HG03460 (cell line): ENCODE data around the gene CEBPG.

ENCODE experiments used
- ATAC-seq: cut with Tn5 transposase; IDR thresholded peaks from one replicate; pipeline ENCODE4 v1.9.1; 2021; ENCODE audit not compliant: unreplicated experiment

The CEBPG gene

DNA sequence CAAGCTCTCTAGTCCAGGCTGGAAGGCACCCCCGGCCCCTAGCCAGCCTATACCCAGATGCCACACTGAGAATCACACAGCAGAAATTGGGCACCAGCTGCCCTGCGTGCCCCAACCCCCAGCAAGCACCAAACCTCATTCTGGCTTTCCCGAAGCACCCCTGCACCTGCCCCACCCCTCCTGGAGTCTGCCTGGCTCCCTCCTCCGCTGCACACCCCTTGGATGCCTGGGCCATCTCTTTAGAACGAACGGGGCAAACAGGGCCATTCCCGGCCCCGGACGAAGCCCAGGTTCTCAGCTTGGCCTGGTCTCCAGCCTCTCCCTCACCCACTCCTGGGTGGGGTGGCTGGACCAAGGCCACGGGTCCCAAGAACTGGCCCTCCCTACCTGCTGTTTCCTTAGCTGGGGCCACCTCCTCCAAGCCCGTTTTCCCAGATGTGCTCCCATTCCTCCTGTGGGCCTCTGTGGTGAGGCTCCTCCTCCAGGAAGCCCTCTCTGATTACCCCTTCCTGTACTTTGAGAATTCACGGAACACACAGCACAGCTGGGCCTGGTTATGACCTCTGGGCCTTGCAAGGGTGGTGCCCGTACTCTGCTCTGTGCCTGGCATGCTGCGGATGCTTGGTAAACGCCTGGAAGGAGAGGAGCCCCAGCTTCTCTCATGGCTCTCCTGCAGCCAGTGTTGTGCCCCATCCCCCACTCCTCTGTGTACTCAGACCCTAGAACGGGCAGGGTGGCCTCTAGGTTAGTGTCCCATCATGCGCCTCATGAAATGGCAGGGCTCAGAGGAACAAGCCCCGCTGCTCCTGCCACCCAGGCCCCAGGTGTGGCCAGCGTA, 21.4 kb downstream of the CEBPG start:
- no peak for ATAC-seq

DNA sequence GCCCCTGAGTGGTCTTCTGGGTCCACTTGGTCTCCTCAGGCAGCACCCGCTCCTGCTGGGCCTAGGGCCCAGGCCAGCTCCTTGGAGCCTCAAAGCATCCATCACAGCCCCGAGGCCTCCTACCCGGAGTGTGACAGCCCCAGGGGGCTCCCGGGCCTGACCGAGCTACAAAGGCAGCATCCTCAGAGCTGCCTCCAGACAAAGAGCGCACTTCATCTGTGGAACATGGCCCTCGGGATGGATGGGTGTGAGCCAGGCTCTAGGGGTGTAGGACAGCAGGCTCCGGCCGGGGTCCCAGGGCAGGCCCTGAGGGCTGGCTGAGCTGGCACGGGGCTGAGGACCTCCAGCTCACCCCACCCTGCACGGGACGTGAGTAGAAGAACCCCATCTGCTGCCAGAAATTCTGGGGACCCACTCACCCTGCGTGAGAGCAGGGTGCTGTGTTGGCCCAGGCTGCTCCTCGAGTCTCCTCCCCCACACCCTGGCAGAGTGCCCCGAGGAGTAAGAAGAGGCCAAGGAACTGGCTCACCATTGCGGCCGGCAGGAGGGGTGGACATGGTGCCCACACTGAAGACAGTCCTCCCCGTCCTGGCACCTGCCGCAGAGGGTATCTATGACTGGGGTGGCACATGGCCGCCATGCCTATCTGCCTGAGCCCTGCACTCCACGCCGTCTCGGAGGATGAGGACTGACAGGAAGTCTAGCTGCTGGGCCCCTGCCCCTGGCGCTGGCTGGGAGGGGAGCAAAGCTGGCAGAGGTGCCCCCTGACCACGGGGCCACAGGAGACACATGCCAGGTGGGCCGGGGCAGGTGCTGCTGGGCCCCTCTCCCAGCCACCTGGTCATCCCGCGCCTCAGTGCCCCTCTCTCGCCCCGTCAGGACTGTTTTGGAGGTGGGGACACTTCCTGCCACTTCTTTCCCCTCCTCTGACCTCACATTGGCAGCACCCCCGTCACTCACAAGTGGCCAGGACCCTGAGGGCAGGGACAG, 22.3 kb downstream of the CEBPG start:
- no peak for ATAC-seq

DNA sequence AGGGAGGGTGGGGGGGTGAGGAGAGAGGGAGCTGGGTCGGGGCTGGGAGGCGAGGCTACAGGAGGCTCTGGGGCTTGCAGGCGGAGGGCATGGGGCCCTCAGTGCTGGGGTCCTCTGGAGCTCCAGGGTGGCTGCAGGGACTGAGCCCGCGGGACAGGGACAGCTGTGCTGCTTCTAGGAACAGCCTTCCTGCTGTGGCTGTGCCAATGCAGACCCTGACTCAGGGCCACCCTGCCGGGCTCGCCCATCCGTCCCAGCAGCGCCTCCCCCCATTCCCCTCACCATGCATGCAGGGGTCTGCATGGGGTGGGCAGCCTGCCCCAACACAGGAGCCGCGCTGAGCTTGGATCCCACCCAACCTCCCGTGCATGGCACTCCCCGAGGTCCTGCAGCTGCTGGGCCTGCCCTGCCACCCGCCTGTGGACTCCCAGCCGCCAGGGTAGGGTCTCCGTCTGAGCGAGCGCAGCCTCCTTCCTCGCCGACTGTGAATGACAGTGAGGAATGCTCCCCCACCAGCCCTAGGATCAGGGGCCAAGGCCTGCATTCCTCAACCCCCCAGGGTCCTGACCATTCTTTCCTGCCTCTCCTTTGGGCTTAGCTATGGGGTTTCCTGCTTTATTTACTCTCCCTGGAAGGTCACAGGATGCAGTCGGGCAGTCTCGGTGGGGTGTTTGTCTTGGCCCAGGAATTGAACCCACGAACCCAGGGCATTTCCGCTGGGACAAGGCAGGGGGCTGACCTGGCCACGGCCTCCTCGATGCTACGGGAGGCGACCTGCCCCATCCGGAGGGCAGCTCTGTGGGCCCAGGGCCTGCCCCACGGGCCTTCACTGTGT, 23.4 kb downstream of the CEBPG start:
- no peak for ATAC-seq

DNA sequence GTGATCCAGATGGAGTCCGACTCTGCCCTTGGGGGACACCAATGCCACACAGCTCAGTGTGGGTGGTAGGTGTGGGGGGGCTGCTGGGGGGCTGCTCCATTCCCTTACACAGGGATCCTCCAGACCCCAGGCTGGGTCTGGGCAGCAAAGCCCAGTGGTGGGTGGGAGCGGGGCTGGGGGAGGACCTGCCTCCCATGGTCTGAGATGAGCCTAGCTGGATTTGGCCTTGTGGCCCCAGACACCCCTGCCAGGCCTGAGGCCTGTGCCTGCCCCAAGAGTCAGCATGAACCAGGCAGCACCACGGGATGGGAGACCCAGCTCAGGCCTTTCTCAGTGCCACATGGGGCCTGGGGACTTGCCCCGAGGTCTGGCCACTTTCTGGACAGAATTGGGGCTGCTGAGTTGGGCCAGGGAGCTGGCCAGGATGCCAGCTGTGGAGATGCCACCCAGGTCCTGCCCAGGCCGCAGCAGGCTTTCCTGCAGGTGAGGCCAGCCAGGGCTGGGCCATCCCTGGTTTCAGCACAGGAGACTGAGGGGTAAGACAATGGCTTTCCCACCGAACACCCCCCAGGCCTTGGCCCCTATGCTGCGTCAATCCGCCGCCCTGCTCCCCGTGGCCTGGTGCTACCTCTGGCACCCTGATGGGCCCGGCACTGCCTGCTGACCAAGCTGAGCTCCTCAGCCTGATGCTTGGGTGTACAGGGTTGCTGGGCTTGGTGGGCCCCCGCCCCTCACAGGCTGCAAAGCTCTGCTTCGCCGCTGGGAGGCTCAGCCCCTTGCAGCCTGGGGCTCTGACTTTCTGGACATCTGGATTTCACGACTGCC, 24.2 kb downstream of the CEBPG start:
- ATAC-seq: no peak

DNA sequence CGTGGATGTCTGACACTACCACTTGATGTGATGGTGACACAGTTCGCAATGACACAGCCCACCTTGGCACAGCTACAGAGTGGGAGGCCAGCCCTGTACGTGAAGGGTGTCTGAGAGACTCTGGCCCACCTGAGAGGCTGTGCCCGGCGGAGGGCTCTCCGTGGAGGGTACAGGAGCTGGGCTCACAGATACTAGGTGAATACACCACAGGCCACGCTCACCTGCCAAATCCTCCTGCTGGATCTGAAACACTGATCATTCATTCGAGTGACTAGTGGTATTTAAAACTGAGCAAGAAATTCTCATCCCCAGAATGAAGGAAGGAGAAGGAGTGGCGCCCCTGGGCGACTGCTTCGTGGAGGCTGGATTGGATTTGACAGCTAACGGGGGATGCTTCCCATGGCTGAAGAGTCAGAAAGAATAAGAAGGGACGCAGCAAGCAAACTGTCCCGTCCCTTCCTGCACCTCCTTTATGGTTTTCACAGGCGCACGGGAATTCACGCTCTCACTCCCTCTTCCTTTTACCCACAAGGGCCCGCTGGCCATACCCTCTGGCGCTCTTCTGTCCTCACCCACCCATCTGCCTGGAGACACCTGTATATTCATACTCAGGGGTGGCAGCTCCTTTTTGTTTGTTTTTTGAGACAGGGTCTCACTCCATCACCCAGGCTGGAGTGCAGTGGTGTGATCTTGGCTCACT, 25.0 kb downstream of the CEBPG start:
- ATAC-seq: no peak

DNA sequence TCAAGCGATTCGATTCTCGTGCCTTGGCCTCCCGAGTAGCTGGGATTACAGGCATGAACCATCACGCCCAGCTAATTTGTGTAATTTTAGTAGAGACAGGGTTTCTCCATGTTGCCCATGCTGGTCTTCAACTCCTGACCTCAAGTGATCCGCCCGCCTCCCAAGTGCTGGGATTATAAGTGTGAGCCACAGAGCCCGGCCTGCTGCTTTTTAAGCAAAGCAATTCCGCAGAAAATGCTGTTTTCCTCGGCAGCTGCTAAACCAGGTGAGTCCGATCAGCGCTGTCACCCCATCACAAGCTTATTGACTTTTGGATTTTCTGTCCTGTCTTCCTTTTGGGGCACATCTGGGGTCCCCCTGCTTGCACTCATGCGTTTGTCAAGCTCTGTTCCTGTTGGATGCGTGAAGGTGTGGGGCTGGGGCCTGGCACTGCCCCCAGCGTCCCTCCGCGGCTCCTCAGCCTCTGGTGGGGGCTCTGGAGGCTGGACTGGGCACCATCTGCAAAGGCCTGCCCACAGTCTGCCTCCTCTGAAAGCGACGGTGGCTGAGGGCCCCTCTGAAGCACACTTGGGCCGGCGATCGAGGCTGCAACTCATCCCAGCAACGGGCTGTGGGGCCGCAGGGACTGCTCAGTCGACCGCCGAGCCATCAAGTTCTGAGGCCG, 25.7 kb downstream of the CEBPG start:
- ATAC-seq: no peak

DNA sequence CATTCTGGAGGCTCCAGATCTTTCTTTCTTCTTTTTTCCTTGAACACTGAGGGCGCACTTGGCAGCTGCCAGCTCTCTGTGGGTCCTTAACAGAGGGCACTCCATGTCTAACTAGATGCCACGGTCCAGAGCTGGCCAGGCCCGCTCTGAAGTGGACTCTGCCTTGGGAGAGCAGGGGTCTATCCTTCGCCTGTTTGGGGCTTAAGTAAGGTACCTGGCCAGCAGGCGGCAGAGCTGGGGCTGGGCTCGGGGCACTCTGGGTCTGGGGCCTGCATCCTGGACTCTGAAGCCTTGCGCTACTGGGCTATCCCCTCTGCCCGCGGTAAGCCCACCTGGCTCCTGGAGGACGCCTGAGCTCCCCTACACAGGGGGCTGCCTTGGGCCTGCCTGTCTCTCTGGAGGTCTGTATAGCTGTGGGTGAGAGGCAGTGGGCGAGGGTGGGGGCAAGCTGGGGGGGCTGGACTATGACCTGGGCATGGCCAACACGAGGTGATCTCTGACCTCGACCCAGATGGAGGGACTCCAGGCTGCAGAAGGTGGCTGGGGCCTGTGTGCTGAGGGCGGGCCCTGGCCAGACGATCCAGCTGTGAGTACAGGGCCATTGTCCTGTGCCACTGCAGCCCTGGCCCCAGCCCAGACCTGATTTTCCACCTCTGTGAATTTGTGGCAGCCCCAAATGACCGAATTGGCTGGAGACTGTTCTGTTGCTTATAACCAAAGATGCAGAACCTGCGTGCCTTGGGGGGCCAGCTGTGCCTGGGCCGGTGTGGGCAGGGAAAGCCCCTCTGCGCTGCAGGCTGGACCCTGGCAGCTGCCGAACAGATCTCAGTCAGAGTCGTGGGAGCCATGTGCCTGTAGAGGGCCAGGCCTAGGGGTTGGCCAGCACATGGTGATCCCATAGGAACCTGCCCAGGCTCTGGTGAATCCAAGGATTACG, 26.5 kb downstream of the CEBPG start:
- no peak for ATAC-seq

DNA sequence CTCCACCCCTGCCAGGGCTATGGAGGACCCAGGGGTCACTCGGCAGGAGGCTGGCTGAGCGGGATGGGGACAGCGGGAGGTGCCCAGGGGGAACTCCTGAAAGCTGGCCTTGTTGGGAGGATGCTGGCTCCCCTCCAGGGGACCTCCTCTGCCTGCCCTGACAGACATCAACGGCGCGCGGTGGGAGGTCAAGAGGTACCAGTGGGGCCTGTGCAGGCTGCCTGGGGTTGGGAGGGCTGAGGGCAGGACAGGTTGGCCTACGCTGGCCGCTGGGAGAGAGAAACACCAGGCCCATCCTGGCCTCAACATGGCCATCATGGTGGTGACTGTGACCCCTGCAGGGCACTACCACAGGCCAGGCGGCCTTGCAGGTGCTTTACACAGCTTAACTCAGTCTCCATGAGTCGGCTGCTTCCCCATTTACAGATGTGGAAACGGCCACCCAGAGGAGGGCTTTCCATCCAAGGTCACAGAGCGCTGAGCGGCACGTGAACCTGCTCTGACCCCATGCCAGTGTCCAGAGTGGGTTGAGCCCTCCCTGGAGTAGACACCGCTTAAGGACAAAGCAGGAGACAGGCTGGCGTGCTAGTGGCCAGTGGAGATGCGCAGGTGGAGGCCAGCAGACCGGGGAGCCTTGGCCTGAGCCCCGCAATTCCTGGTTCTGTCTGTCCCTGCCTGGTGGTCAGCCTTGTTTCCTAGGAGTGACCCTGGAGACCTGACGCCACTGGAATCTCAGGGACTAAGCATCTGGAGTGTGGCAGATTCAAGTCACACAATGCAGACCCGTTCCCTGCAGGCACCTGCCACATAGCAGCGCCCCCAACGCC, 27.6 kb downstream of the CEBPG start:
- ATAC-seq: no peak

DNA sequence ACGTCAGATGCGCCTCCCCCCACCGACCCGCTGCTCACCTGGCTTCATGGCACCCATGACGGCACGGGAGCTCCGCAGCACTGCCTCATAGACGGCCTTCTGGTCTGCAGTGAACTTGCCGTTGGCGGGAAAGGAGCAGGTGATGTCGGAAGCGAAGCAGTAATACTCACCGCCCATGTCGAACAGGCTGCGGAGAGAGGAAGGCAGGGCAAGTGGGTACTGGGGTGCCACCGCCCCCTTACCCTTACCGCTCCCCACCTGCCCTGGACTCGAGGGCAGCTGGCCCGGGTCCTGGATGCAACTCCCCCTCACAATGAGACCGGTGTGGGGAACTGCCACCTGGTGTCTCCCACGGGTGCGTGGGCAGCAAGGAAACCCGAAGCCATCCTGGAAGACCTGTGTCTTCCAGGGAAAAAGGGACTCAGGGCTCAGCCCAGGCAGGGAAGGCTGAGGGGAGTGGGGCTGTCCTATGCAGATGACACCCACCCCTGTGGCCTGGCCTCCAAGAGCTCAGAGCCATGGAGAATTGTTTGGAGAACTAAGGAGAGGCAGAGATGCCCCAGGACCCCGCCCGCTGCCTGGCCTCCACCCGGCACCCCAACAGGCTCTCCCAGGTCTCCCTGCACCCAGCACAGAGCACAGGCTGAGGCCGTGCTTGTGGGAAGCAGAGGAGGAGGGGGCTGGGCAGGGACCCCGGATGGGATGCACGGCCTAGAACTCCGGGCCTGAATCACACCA, 28.3 kb downstream of the CEBPG start:
- no peak for ATAC-seq

DNA sequence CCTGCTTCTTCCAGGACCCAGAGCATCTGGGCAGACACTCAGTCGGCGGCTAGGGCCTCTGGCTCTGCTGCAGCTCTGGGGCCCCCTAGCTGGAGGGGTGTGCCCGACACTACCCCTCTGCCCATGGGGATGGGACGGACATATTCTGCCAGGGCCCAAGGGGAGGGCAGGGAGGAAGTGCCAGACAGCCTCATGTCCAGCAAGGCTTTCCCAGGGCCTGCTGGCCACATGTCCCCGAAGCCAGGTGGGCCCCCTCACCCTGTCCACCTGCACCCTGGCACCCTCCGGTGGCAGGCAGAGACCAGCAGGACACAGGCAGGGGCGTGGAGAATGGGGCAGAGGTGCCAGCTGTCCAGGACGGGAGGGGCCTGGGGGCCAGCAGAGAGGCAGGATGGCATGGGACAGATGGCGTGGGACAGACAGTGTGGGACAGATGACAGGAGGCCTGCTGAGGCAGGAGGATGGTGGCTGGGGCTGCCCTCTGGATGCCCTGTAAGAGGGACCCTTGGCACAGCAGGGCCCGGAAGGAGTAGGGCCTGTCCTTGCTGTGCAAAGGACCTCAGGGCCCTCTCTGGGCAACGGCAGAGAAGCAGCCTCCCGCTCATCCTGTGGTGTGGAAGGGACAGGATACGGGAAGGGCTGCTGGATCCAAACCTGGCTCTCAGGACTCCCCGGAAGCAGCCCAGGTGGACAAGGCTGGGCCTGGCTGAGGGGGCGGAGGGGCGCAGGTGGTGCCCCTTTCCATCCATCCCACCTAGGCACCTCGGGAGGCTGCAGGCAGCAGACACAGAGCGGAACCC, 29.1 kb downstream of the CEBPG start:
- ATAC-seq: no peak

DNA sequence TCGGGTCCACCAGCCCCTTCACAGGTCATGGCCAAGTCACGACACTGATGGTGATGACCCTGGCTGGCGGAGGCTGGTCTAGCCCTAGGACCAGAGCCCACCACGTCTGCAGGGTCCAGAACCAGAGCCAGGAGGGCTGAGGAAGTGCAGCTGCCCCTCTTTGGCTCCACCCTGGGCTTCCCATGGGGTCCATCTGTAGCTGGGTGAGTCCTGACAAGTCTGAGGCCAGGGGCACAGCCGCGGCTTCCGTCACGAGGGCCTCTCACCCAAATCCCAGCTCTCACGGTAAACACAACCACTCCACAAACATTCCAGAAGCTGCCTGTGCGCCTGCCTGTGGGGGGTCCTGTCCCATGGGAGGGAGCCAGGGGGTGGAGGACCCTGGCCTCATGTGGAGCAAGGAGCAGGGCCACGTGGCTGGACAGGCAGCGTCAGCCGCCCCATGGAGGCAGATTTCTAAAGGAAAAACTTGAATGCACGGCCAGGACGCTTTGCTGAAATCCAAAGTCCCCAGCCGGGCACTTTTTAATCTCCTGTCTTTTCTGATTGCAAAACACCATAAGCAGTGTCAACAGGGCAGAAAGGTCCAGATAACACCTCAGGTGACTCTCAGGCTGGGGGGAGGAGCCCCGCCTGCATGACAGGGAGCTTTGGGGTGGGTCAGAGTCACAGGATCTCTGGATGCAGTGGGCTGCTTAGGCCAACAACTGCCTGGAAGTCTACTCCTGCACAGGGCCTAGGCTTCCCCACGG, 29.9 kb downstream of the CEBPG start:
- no peak for ATAC-seq

DNA sequence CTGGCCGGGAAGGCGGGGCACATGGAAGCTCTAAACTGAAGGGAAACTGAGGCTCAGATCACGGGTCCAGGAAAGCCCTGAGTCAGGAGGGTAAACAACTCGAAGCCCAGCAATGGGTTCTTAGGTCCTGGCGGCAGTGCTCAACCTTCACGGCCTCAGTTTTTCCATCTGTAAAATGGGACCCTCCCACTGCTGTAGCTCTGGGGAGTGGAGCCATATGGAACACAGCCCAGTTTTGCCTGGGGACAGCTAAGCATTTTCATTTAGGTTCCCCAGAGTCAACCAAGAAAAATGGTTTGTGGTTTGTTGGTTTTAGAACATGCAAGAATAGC, 30.4 kb downstream of the CEBPG start:
- ATAC-seq: no peak

DNA sequence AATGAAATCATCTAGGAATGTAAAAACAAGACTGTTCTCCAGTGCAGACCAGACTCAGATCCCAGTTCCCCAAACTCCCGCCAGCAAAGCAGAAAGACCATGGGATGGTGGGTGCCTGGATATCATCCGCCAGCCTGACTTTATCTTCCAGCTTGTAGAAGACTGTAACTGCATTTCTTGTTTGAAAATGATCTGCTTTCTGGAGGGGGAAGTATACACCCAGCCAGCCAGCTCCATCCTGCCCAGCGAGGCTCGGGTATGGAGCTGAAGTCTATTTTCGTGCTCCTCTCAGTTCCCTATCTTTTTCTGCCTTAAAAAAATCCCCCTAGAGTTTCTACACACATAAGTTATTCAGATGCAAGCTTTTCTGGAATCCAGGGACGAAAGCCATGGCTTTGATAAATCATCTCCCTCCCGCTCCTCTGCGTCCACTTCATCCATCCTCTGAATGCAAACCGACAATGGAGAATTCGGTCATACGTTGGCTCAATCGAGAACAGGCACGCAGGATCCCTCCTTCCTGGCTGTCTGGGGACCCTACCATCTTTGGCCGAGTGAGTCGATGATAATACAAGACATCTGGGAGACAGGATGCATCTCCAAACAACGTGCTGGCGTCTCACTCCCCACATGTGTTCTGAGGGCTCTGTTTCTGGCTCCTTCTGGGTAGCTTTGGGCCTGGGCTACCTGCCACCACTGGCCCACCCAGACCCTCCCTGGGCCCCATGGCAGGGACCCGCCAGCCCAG, 31.2 kb downstream of the CEBPG start:
- ATAC-seq: no peak

DNA sequence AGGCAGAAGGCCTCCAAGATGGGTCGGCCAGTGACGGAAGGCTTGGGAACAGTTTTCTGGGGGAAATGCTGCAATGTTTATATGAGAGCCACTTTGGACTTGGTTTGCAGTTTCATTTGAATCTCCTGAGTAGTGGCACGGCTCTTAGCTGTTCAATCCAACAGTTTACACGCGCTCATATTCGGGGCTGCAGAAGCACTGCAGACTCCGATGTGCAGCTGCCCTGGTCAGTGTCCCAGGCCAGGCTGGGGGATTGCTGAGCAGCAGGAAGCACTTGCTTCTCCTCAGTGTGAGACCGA, 31.7 kb downstream of the CEBPG start:
- no peak for ATAC-seq
